Activated CD4-positive, alpha-beta memory T cell treated with anti-CD3 and anti-CD28 coated beads, Interleukin-2, amount 10 ng/mL, durations not matched to agents 7 days and 5 days (primary cell): ENCODE results near the gene B4GALNT1. TPM values are rescaled to one million over a fixed set of nuclear protein-coding genes. Genes with fewer than 3 reads are reported as not detected.
A peak's percentile ranks its signal among the peaks of the same experiment; 100 is the strongest.

Source experiments
- CTCF ChIA-PET: fragments of 350-600 bp; sonication (Branson Sonifier 250); formaldehyde crosslinking; loops from one replicate; lab custom pipeline; 2021; ENCODE audit warnings: antibody characterized with exemption, inconsistent platforms; lab: Charles Lee
- POLR2A ChIA-PET: fragments of 350-600 bp; sonication (Branson Sonifier 250); formaldehyde crosslinking; loops from one replicate; lab custom pipeline; 2021; ENCODE audit warnings: antibody characterized with exemption; lab: Charles Lee
- DNase-seq: peaks from one replicate; pipeline ENCODE4 v3.0.0-alpha.2; 2020
- H3K27ac Mint-ChIP-seq: one replicate; pipeline ENCODE4 v1.8.0; 2021; ENCODE audit warnings: mild to moderate bottlenecking, mixed read lengths
- H3K27me3 Mint-ChIP-seq: one replicate; pipeline ENCODE4 v1.8.0; 2021; ENCODE audit warnings: mixed read lengths
- H3K36me3 Mint-ChIP-seq: one replicate; pipeline ENCODE4 v1.8.0; 2021; ENCODE audit warnings: low read depth, mixed read lengths
- H3K4me1 Mint-ChIP-seq: one replicate; pipeline ENCODE4 v1.8.0; 2021; ENCODE audit warnings: mixed read lengths
- H3K4me3 Mint-ChIP-seq: one replicate; pipeline ENCODE4 v1.8.0; 2021; ENCODE audit warnings: mild to moderate bottlenecking, mixed read lengths
- H3K9me3 Mint-ChIP-seq: one replicate; pipeline ENCODE4 v1.8.0; 2021; ENCODE audit warnings: mixed read lengths
- total RNA-seq, 2 experiments: library from RNA; stranded (reverse); gene quantifications; one replicate each; pipeline ENCODE4 v1.2.3, GENCODE V29; 2021

B4GALNT1 gene
- total RNA-seq, 2 experiments from 2014 or later, result 1.4 to 1.8 TPM

GRCh38 chr12:57630891-57631433, 2.0 kb downstream of the B4GALNT1 start:
- Mint-ChIP-seq H3K27me3 (peaks cover 70% of the 10 kb centered on the region), H3K36me3 (no peaks in the 10 kb centered on the region), H3K4me3 (no peak overlapping the region), H3K9me3 (no peaks in the 10 kb centered on the region), H3K4me1 (peaks cover 14% of the 10 kb centered on the region), H3K27ac (no peak overlapping the region)
- ChIA-PET POLR2A (interaction anchor here (1.6 kb wide), 1 partner anchor 111 kb away, joined by 4 read pairs; the partner anchor contains the start of gene DDIT3), CTCF (interaction anchor here (0.7 to 5.3 kb wide), 4 partner anchors 11 to 62 kb away, joined by 3 to 47 read pairs (median 9); no protein-coding TSS in a partner anchor)
- DNase-seq, result peak; percentile 13

- POLR2A ChIA-PET, result interaction anchor here (1.6 kb wide), 1 partner anchor 110 kb away, joined by 4 read pairs; the partner anchor contains the start of gene DDIT3
- no peaks in the 10 kb centered on the region for H3K9me3 Mint-ChIP-seq
- no peak overlapping the region for H3K27ac Mint-ChIP-seq
- H3K4me3 Mint-ChIP-seq, result no peak overlapping the region
- peak; percentile 14 for DNase-seq
- CTCF ChIA-PET, result interaction anchor here (1.2 to 5.3 kb wide), 3 partner anchors 10 to 63 kb away, joined by 4 to 47 read pairs (median 14); no protein-coding TSS in a partner anchor
- peaks cover 14% of the 10 kb centered on the region for H3K4me1 Mint-ChIP-seq
- H3K27me3 Mint-ChIP-seq, result peaks cover 78% of the 10 kb centered on the region
- H3K36me3 Mint-ChIP-seq, result no peaks in the 10 kb centered on the region
Observed at GRCh38 chr12:57629897-57630471, 3.0 kb downstream of the B4GALNT1 start.

GRCh38 chr12:57628280-57629191, 4.5 kb downstream of the B4GALNT1 start:
- Mint-ChIP-seq H3K4me1 (peaks cover 12% of the 10 kb centered on the region), H3K36me3 (no peaks in the 10 kb centered on the region), H3K27me3 (peaks cover 85% of the 10 kb centered on the region), H3K9me3 (no peaks in the 10 kb centered on the region), H3K4me3 (no peak overlapping the region), H3K27ac (no peak overlapping the region)
- POLR2A ChIA-PET, result interaction anchor here (1.8 kb wide), 1 partner anchor 116 kb away, joined by 5 read pairs; the partner anchor contains the start of gene TSPAN31
- DNase-seq, result peak; percentile 13
- CTCF ChIA-PET, result interaction anchor here (0.5 to 1.2 kb wide), 3 partner anchors 23 to 176 kb away, joined by 3 to 5 read pairs (median 3); no protein-coding TSS in a partner anchor

- peaks cover 7% of the 10 kb centered on the region for H3K4me1 Mint-ChIP-seq
- ChIA-PET CTCF (interaction anchor here (0.5 to 1.2 kb wide), 5 partner anchors 22 to 175 kb away, joined by 3 to 5 read pairs (median 3); no protein-coding TSS in a partner anchor), POLR2A (interaction anchor here (1.8 kb wide), 1 partner anchor 117 kb away, joined by 5 read pairs; the partner anchor contains the start of gene TSPAN31)
- no peak overlapping the region for H3K4me3 Mint-ChIP-seq
- H3K27ac Mint-ChIP-seq, result no peak overlapping the region
- H3K27me3 Mint-ChIP-seq, result peaks cover 88% of the 10 kb centered on the region
- H3K36me3 Mint-ChIP-seq, result no peaks in the 10 kb centered on the region
- peak; percentile 28 for DNase-seq
- H3K9me3 Mint-ChIP-seq, result no peaks in the 10 kb centered on the region
Observed at GRCh38 chr12:57627501-57628279, 5.3 kb downstream of the B4GALNT1 start.

GRCh38 chr12:57626921-57627445, 6.0 kb downstream of the B4GALNT1 start:
- peaks cover 93% of the 10 kb centered on the region for H3K27me3 Mint-ChIP-seq
- CTCF ChIA-PET, result interaction anchor here (0.8 to 1.2 kb wide), 4 partner anchors 21 to 174 kb away, joined by 3 to 5 read pairs (median 4); no protein-coding TSS in a partner anchor
- peaks cover 6% of the 10 kb centered on the region for H3K4me1 Mint-ChIP-seq
- H3K9me3 Mint-ChIP-seq, result no peaks in the 10 kb centered on the region
- no peak overlapping the region for H3K27ac Mint-ChIP-seq
- DNase-seq, result no peak
- no peak overlapping the region for H3K4me3 Mint-ChIP-seq
- POLR2A ChIA-PET, result interaction anchor here (1.8 kb wide), 1 partner anchor 118 kb away, joined by 5 read pairs; the partner anchor contains the start of gene TSPAN31
- H3K36me3 Mint-ChIP-seq, result no peaks in the 10 kb centered on the region

DNA sequence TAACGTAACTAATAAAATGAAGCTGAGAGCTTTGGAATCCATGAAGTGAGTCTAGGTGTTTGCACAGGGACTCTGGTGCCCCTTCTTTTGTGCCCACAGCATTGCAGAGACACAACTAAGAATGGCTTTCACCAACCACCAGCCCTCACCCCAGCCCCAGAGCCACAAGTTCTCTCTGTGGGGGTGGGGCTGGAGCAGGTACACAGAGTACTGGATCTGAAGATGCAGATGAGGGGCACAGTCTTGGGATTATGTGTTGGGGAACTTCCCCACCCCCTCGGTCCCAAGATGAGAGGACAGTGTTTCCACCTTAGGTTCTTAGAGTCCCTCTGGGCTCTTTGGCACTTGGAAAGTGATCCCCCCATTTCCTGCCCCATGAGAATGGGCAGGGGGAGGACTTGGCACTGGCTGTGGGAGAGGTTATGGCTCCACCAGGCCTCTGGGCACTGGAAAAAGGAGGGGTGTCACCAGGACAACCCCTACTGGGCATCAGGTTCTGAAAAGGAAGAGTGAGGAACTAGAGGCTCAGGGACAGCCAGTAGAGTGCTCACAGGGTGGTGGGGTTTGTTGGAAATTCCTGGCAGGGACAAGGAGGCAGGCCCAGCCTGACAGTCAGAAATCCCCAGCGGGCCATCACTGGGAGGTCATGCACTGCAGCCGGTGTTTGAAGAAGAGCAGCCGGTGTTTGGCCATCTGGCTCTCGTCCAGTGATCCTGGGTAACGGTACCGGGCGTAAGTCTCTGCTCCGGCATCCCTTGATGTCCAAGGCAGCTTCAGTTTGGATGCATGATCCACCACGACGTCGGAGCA, 6.7 kb downstream of the B4GALNT1 start:
- H3K27me3 Mint-ChIP-seq, result peaks cover 94% of the 10 kb centered on the region
- H3K4me1 Mint-ChIP-seq, result peaks cover 10% of the 10 kb centered on the region
- DNase-seq, result no peak
- H3K27ac Mint-ChIP-seq, result no peak overlapping the region
- no peaks in the 10 kb centered on the region for H3K36me3 Mint-ChIP-seq
- POLR2A ChIA-PET, result interaction anchor here (1.8 kb wide), 1 partner anchor 119 kb away, joined by 5 read pairs; the partner anchor contains the start of gene TSPAN31
- H3K9me3 Mint-ChIP-seq, result no peaks in the 10 kb centered on the region
- H3K4me3 Mint-ChIP-seq, result no peak overlapping the region
- CTCF ChIA-PET, result interaction anchor here (0.8 kb wide), 1 partner anchor 43 kb away, joined by 3 read pairs; no protein-coding TSS in a partner anchor

DNA sequence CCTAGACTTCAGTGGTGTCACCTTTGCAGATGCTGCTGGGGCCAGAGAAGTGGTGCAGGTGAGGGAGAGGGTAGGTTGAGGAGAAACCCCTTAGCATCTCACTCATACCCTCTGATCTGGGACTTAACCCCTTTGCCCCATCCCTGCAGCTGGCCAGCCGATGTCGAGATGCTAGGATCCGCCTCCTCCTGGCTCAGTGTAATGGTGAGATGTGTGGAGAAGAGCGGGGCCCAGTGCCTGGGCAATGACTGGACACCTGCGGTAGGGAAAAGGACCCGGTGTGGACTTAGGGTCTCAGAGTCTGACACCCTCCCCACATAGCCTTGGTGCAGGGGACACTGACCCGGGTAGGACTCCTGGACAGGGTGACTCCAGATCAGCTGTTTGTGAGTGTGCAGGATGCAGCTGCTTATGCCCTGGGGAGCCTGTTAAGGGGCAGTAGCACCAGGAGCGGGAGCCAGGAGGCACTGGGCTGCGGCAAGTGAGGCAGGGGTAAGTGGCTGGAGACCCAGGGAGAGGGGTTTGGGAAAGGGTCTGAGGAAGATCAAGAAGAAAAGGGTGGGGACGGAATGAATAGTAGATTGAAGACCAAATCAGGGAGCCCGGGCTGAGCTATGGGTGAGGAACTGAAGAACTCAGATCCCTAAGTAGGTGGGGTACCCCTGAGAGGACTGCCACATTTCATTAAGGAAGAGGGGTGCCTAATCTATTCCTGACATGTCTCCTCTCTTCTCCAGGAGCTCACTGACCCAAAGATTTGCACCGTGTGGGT, 7.6 kb downstream of the B4GALNT1 start:
- H3K9me3 Mint-ChIP-seq, result no peaks in the 10 kb centered on the region

GRCh38 chr12:57624441-57625220, 8.4 kb downstream of the B4GALNT1 start:
- peaks cover 21% of the 10 kb centered on the region for H3K4me1 Mint-ChIP-seq
- H3K9me3 Mint-ChIP-seq, result no peaks in the 10 kb centered on the region
- H3K4me3 Mint-ChIP-seq, result no peak overlapping the region
- no peaks in the 10 kb centered on the region for H3K36me3 Mint-ChIP-seq
- CTCF ChIA-PET, result interaction anchor here (1.1 kb wide), 1 partner anchor 41 kb away, joined by 6 read pairs; no protein-coding TSS in a partner anchor
- no peak for DNase-seq
- no peak overlapping the region for H3K27ac Mint-ChIP-seq
- POLR2A ChIA-PET, result interaction anchor here (1.0 kb wide), 1 partner anchor 33 kb away, joined by 4 read pairs; no protein-coding TSS in a partner anchor
- peaks cover 94% of the 10 kb centered on the region for H3K27me3 Mint-ChIP-seq

More for the DNA sequence above, 7.6 kb downstream of the B4GALNT1 start:
- DNase-seq, result no peak
- Mint-ChIP-seq H3K36me3 (no peaks in the 10 kb centered on the region), H3K4me1 (peaks cover 18% of the 10 kb centered on the region), H3K27me3 (peaks cover 94% of the 10 kb centered on the region), H3K4me3 (no peak overlapping the region), H3K27ac (no peak overlapping the region)
- POLR2A ChIA-PET, result interaction anchor here (1.0 kb wide), 1 partner anchor 34 kb away, joined by 4 read pairs; no protein-coding TSS in a partner anchor
- CTCF ChIA-PET, result interaction anchor here (0.8 to 1.1 kb wide), 2 partner anchors 42 kb away, joined by 3 to 6 read pairs; no protein-coding TSS in a partner anchor

- CTCF ChIA-PET, result interaction anchor here (1.1 to 5.8 kb wide), 2 partner anchors 40 to 41 kb away, joined by 6 to 77 read pairs; no protein-coding TSS in a partner anchor
- no peaks in the 10 kb centered on the region for H3K36me3 Mint-ChIP-seq
- POLR2A ChIA-PET, result interaction anchor here (1.0 kb wide), 1 partner anchor 32 kb away, joined by 4 read pairs; no protein-coding TSS in a partner anchor
- no peaks in the 10 kb centered on the region for H3K9me3 Mint-ChIP-seq
- H3K4me3 Mint-ChIP-seq, result no peak overlapping the region
- H3K27me3 Mint-ChIP-seq, result peaks cover 95% of the 10 kb centered on the region
- DNase-seq, result no peak
- no peak overlapping the region for H3K27ac Mint-ChIP-seq
- peaks cover 25% of the 10 kb centered on the region for H3K4me1 Mint-ChIP-seq
Observed at GRCh38 chr12:57623811-57624390, 9.1 kb downstream of the B4GALNT1 start.
